Nephron progenitor cell (in vitro differentiated cells): ENCODE data around the gene PADI3.

Experiments used
- DNase-seq: peaks from one replicate; pipeline ENCODE4 v3.0.0; 2021
- H3K27ac Mint-ChIP-seq: 2 replicates; pipeline ENCODE4 v1.8.0; 2021; ENCODE audit warnings: mild to moderate bottlenecking, moderate library complexity, mixed read lengths
- H3K27me3 Mint-ChIP-seq: 2 replicates; pipeline ENCODE4 v1.8.0; 2021; ENCODE audit warnings: mild to moderate bottlenecking, low read depth, mixed read lengths; ENCODE audit not compliant: poor library complexity
- H3K36me3 Mint-ChIP-seq: 2 replicates; pipeline ENCODE4 v1.8.0; 2021; ENCODE audit warnings: low read depth, mixed read lengths
- H3K4me1 Mint-ChIP-seq: 2 replicates; pipeline ENCODE4 v1.8.0; 2021; ENCODE audit warnings: mixed read lengths
- H3K4me3 Mint-ChIP-seq: 2 replicates; pipeline ENCODE4 v1.8.0; 2021; ENCODE audit warnings: mild to moderate bottlenecking, moderate library complexity, mixed read lengths
- H3K9me3 Mint-ChIP-seq: 2 replicates; pipeline ENCODE4 v1.8.0; 2021; ENCODE audit warnings: mild to moderate bottlenecking, moderate library complexity, mixed read lengths
- CTCF ChIP-seq: fragments of 200-600 bp; sonication (generic); IDR thresholded peaks from 2 replicates; pipeline ENCODE4 v1.5.0; 2021; ENCODE audit warnings: antibody characterized with exemption

The PADI3 gene

GRCh38 chr1:17204546-17205440 lies 44.1 kb upstream of the PADI3 start, which contains the start of gene PADI1:
Gene PADI1 (plus strand): TSS chr1:17205128. CDS start chr1:17205218, 90 bp downstream.
- Mint-ChIP-seq H3K9me3 (no peaks in the 10 kb centered on the region), H3K27me3 (peaks cover 28% of the 10 kb centered on the region), H3K36me3 (no peaks in the 10 kb centered on the region), H3K27ac (no peak within 1 kb of the TSS), H3K4me1 (peaks cover 80% of the 10 kb centered on the region), H3K4me3 (peak within 1 kb of the TSS; percentile 4)
- DNase-seq: no peak
- no peak for TF ChIP-seq CTCF

- no peak for DNase-seq
- Mint-ChIP-seq H3K36me3 (no peaks in the 10 kb centered on the region), H3K4me1 (peaks cover 78% of the 10 kb centered on the region), H3K4me3 (peak overlapping the region; percentile 4), H3K27ac (no peak overlapping the region), H3K9me3 (no peaks in the 10 kb centered on the region), H3K27me3 (peaks cover 26% of the 10 kb centered on the region)
- TF ChIP-seq CTCF: no peak
Observed at GRCh38 chr1:17205652-17206051, 43.2 kb upstream of the PADI3 start.

GRCh38 chr1:17206196-17206595 lies 42.7 kb upstream of the PADI3 start:
- Mint-ChIP-seq H3K4me3 (no peak overlapping the region), H3K9me3 (no peaks in the 10 kb centered on the region), H3K27ac (no peak overlapping the region), H3K36me3 (no peaks in the 10 kb centered on the region), H3K4me1 (peaks cover 79% of the 10 kb centered on the region), H3K27me3 (peaks cover 26% of the 10 kb centered on the region)
- TF ChIP-seq CTCF: no peak
- peak; percentile 35 for DNase-seq

GRCh38 chr1:17207046-17207445 lies 41.9 kb upstream of the PADI3 start:
- no peaks in the 10 kb centered on the region for H3K9me3 Mint-ChIP-seq
- H3K27me3 Mint-ChIP-seq: peaks cover 24% of the 10 kb centered on the region
- TF ChIP-seq CTCF: no peak
- no peak overlapping the region for H3K27ac Mint-ChIP-seq
- peaks cover 79% of the 10 kb centered on the region for H3K4me1 Mint-ChIP-seq
- no peaks in the 10 kb centered on the region for H3K36me3 Mint-ChIP-seq
- DNase-seq: no peak
- peak overlapping the region; percentile 32 for H3K4me3 Mint-ChIP-seq

- Mint-ChIP-seq H3K36me3 (no peaks in the 10 kb centered on the region), H3K4me3 (no peak overlapping the region), H3K9me3 (no peaks in the 10 kb centered on the region), H3K27ac (no peak overlapping the region), H3K4me1 (peaks cover 80% of the 10 kb centered on the region), H3K27me3 (peaks cover 24% of the 10 kb centered on the region)
- DNase-seq: no peak
- TF ChIP-seq CTCF: no peak
Observed at GRCh38 chr1:17207540-17207939, 41.4 kb upstream of the PADI3 start.
